ENCODE data around the gene KIAA0319L.
"Not testable (repeated sequence)": the region's sequence is repeated elsewhere in the genome, so short reads cannot be mapped to it uniquely, and the experiment has no call there.

KIAA0319L gene

DNA sequence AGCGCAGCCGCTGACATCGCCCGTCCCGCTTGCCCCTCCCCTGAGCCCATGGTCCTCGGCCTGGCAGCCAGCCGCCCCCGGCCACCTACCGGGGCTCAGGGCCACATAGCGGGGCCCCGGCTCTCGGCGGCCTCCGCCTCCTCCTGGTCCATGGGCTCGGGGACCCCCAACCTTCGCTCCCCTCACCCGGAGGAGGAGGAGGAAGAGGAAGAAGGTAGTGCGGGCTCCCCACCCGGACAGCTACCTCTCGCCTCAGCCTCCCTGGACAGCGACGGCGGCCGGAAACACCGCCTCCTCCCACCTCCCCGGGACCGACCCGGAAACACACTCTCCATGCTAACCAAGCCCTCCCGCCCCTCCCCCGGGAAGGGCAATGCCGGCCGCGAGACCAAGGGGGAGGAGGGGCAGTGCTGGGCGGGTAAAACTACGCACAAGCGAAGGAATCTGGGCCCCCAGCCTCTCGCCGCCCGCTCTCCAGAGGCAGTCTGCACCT, at the start of gene KIAA0319L:
Gene KIAA0319L (minus strand): TSS at position 286 of the 493 bp plus-strand sequence. CDS start 2,912 bp downstream, outside the sequence.
- peak in 1 of 2 experiments; percentile 96 for DNase-seq

DNA sequence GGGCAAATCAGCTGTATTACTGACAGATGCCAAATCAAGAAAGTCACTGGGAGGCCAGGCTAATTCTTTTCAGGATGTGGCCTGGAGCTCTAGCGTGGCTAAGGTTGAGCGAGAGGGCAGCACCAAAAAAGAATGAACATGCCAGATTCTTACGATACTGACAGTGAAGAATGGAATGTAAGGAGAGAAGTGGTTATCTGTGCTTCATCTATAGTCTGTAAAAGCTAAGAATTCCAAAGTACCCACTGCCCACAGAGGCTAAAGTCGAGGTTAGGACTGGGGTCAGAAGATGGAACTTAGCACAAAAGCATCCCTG, 48.6 kb upstream of the KIAA0319L start:
- DNase-seq = no peak

DNA sequence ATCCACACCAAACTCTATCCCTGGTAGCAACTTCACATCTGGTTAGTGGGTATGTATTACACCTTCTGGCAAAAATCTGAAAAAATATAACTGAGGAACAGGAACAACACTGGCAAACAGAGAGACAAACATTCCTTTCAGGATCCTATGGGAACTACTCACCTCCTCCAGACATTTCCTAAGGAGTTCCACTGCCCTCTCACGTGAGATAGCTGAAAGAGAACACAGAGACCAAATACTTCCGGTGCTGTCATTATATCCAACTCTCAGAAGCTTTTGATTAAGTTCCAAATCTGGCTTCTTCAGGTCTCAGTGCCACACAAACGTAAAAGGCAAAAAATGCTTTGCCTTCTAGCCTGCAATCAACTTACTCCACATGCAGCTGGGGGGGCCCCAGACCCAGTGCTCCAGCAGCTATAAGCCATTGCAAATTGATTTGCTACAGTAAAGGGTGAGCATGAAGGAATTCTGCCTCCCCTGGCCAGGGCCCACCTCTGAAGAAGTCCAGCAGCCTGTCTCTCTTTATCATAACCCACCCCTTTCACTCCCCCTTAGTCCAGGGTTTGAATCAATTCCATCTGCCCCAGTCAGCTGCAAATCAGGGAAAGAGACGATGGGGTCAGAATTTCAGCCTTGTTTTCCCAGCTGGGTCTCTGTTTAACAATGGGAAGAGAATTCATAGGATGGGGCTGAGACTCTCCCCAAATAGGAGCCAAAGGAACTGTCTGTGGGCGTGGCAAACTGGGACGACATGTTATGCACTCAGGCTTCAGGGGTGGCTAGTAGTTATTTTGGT, 48.1 kb upstream of the KIAA0319L start:
- DNase-seq = no peak

DNA sequence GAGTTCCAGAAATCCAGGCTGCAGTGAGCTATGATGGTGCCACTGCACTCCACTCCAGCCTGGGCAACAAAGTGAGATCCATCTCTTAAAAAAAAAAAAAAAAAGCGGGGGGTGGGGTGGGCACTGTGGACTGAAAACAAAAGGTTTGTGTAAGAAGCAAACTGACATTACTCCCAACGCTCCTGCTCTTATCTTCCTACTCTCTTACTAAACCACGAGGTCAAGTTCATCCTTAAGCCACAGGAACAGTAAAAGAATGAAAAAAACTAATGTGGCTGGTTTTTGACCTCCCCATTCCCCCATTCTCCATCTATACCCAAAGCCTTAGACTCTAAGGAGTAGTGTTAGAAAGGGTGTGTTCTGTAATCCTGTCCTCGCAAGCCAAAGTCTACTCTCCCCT, 46.7 kb upstream of the KIAA0319L start:
- no peak for DNase-seq

DNA sequence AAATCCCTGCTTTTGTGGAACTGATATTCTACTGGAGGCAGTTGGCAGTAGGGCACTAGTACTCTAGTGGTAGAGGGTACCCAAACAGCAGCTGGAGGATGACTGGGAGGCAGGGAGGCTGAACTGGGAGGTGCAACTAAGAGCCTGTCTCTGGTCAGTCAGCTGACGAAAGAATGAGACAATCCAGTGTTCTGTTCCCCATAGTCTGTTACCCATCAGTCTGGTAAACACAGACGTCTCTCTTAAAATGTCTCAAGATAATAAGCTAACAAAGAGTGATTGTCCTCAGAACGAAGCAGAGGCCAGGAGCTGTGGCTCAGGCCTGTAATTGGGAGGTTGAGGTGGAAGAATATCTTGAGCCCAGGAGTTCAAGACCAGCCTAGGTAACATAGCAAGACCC, 46.3 kb upstream of the KIAA0319L start:
- DNase-seq = no peak

DNA sequence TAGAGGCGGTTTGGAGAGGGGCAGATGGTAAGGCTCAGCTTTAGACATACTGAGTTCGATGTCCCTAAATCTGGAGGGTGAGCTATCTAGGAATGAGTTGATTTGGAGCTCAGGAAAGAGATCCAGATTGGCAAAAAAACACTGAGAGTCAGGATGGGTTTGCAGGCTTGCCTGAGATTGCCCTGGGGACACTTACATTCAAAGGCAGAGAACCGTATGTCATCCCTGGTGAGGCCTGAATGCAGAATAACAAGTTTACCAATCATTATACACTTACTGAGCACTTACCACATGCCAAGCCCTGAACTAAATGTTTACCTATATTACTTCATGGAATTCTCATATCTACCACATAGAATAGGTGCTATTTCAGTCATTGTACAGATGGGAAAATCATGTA, 43.4 kb upstream of the KIAA0319L start:
- DNase-seq = no peak

DNA sequence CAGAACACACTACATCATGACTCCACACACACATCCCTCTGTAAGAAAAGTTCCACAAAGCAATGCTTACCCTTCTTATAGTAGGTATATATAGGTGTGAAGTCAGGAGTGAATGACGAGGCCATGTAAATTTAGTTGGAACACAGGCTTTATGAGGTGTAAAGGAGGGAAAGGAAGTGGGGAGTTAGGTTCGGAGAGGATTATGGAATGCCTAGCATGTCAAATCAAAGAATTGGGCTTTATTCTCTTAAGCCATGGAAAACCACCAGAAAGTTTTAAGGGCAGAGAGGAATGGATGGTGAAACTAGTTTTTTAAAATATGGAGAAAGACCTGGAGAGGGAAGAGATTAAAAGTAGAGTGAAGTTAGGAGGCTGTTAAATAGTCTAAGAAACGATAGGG, 42.2 kb upstream of the KIAA0319L start:
- no peak for DNase-seq

DNA sequence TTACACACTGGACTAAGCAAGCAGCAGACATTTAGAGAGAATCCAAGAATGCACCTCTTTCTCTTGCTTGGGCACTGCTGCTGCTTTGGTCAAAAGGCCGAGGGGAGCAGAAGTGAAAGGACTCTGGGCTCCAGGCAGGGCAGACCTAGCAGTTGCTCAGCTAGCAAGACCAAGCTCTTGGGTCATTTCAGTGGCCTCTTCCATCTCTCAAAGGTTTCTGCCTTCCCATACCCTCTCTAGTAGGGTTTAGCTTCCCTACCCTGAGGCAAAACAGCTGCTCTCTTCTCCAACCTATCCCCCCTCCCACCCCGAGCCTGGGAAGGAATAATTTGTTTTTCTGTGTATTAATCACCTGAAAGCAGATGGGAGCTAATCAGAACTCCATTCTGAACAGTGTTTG, 41.7 kb upstream of the KIAA0319L start:
- peak in 1 of 2 experiments; percentile 46 for DNase-seq

DNA sequence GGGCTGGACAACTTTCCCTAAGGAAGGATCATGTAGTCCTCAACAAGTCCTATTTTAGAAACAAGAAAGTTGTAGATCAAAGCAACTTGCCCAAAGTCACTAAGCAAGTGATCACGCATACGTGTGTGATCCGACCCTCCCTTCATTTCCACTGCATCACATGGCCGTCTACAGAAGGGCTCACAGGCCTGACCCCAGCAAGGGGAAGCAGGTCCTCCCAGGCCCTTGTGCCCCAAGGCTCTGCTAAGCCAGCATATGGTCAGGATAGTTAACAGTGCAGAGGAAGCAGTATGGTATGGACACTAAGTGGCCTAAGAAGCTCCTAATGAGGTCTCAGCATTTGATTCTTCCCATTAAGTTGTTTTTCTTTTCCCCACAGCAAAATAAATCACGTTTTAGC, 40.7 kb upstream of the KIAA0319L start:
- no peak for DNase-seq

DNA sequence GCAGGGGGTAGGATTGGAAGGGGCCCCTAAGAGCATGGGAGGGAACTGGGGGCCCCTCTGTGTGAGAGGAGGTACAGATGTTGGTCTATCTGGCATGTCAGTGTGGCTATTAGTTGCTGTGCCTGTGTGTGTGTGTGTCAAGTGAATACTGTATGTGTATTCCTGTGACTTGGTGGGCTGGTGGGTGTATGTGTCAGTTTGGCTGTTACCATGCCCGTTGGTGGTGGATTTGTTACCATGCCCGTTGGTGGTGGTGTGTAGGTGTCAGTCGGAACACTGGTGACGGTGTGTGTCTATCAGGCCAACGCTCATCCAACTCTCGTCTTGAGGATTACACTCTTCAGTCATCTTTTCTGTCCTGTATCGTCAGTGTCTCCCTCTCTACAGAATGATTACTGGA, 38.5 kb upstream of the KIAA0319L start:
- DNase-seq = no peak

DNA sequence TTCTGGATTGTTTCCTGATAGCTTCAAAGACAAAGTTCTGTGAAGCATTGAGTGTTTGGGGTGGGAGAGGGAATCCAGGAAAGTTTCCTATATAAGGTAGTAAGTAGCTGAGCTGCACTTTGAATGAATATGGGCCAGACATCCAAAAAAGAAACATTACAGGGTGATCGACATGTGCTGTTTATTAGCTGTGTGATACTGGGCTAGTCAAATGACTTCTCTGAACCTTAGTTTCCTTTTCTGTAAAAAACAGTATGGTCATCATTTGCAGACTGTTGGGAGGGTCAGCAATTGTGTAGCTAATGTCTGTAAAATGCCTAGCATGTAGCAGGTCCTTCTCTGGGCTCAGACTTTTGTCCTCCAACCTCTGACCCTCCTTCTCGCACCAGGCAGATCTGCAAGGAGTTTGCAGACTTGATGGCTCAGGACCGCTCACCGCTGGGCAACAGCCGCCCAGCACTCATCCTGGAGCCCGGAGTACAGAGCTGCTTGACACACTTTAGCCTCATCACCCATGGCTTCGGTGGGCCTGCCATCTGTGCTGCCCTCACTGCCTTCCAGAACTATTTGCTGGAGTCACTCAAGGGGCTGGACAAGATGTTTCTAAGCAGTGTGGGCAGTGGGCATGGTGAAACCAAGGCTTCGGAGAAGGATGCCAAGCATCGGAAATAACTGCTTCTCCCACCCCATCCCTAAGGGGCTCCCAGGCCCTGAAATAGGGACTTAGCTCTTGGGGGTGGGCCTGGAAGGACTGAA, 37.0 kb upstream of the KIAA0319L start:
- no peak for DNase-seq

DNA sequence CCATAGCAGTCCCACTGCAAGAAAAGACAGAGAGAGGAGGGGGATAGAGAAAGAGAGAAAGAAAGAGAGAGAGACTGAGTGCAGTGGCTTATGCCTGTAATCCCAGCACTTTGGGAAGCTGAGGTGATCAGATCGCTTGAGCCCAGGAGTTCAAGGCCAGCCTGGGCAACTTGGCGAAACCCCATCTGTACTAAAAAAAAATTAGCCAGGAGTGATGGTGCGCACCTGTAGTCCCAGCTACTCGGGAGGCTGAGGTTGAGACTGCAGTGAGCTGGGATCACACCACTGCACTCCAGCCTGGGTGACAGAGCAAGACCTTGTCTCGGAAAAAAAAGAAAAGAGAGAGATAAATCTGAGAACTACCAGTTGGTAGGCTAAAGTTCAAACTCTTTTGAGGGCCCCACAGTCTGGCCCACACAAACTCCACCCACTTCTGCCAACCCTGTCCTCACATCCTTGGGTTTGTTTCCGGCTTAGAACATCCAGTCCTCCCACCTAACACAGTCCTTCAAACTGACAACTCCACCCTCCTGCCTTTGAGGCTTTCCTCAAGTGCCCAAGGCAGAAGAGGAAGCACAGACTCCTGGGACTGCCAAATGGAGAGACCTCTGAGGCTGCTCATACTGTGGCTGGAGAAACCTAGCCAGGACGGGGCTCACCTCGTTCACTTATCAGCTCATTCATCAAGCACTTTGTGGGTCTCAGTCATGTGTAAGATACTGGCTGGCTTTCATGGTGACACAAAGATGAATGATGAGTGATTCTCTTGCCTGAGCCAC, 36.0 kb upstream of the KIAA0319L start:
- DNase-seq = no peak

DNA sequence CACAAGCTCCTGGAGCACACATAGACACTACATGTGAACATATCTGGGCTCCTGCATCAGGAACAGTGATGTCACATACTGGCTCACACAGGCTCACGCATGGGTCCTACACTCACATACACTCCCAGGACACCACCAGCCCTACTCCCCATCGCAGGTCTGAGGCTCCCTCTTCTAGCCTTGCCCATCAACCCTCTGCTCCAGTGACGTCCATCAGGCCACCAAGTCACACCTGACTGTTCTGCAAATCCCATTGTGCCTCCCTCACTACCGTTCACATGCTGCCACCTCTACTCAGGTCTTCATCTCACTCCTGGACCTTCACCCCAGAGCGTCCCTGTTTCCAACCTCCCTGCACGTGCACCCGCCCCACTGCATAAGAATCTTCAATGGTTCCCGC, 34.0 kb upstream of the KIAA0319L start:
- no peak for DNase-seq

DNA sequence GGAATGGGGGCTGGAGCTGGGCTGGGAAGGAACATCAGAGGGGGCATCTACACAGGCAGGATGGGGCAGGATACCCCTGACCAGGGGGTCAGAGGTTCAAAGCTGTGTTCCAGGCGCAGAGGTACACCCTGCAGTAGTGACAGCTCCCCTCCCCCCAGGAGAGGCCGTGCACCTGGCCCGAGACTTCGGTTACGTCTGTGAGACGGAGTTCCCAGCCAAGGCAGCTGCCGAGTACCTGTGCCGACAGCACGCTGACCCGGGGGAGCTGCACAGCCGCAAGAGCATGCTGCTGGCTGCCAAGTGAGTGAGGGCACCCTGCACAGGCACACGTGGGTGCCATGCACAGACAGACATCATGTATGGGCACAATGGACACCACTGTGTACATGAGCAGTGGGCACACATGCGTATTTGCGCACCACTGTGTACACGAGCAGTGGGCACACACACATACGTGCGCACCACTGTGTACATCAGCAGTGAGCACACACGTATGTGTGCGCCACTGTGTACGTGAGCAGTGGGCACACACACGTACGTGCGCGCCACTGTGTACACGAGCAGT, 33.4 kb upstream of the KIAA0319L start:
- DNase-seq = no peak

DNA sequence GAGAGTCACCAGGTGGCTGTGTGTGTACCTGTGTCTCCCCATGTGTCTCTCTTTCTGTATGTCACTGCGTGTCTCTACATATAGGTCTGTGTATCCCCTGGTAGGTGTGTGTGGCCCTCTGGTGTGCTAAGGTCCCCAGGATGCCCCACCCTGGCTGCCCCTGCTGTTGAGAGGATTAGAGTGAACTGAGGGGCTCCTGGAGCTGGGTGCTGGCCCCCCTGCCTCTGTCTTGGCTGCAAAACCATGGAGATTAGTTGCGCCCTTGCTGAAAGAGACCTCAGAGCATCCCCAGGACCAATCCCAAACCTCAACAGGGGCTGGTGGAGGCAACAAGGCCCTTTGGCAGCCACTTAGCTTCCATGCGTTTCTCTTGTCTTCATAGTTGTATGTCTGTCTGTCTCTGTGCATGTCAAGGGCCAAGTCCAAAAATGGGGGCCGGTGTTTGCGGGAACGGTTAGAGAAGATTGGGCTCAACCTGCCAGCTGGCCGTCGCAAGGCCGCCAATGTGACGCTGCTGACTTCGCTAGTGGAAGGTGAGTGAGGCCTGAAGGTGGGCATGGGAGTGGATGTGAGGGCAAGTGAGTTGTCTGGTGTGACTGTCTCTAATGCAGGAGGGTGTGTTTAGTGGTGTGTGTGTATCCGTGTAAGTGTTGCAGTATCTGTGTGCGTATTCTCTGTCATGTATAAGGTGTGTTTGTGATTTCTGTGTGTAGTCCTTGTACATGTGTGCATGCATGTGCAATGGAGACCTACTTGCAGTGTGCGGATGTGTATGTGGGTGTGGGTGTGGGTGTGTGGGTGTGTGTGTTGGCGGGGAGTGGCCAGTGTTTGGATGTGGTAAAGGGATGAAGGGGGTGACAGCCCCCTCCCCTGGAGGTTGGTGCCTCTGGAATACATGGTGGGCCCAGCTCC, 32.6 kb upstream of the KIAA0319L start:
- no peak for DNase-seq

DNA sequence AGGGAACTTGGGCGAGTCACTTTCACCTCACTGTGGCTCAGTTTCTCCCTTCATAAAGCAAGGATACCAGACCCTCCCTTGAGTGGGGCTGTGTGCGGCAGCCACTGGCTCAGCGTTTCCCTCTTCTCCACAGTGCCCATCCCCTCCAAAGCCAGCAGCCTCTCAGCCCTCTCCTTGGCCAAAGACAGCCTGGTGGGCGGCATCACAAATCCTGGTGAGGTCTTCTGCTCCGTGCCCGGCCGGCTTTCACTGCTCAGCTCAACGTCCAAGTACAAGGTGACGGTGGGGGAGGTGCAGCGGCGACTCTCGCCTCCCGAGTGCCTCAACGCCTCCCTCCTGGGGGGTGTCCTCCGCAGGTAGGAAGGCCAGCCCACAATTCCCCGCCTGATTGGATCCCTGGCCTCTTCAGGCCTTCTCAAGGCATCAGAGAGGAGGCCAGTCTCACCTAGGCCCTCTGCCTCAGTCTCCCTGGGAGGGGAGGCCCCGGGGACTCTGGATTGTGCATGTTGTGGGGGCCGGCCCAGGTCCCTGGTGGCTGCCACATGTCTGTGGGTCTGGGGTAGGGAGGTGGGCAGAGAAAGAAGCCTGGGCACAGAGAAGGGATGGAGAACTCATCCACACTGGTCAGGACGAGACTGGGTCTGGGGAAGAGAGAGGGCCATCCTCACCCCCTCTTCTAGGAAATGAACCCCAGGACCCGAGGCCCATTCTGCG, 31.2 kb upstream of the KIAA0319L start:
- no peak for DNase-seq

DNA sequence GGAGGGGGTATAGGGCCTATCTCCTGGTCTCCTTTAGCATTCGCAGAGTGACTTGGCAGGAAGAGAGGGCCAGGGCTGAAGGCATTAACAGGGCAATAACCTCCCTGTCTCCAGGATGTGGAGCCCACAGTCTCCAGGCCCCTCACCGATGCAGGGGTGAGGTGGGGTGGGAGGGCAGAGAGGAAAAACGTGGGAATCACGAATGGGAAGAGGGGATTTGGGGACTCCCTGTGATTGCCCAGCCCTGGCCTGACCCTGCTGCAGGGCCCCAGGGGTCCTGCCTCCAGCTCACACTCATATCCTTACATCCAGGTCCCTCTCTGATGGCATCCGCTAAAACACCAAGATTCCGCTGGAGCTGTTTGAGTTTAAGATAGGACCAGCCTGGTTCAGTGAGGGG, 30.5 kb upstream of the KIAA0319L start:
- DNase-seq = no peak

DNA sequence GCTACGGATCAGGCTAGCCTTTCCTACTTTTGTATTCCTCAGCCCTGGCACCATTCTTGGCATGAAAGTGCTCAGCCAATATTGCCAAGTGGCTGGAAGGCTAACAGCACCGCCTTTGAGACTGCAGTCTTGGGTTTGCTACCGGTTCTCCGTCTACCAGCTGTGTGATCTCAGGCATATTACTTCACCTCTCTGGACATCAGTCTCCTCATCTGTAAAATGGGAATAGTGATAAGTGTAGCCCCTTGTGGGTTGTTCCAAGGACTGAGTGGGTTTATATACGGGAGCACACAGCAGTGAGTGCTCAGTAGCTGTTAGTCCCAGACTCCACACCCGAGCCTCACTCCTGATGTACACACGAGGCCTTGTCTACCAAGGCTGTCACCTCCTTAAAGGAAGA, 29.6 kb upstream of the KIAA0319L start:
- DNase-seq = no peak

DNA sequence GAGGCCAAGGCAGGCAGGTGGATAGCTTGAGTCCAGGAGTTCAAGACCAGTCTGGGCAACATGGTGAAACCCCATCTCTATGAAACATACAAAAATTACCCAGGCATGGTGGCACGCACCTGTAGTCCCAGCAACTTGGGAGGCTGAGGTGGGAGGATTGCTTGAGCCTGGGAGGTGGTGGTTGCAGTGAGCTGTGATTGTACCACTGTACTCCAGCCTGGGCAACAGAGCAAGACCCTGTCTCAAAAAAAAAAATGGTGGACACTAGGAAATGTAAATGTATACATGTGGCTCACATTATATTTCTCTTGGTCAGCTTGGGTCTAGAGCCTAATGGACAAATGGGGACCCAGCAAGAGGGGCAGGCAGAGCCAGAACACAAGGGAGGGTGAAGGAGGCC, 28.6 kb upstream of the KIAA0319L start:
- not testable (repeated sequence) for DNase-seq

DNA sequence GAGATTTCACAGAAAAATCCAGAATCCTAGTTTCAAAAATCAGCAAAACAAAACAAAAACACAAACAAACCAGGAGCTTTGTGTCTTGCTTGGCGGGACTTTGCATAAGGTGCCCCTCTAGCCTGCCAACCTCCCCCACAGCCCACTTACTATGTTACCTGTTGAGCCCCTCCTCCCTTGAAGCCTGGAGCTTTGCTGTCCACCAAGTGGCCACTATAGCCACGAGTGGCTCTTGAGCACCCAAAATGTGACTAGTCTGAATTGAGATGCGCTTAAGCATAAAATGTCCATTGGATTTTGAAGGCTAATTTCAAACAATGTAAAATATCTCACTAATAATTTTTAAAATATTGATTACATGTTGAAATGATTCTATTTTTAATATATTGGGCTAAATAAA, 28.1 kb upstream of the KIAA0319L start:
- no peak for DNase-seq

DNA sequence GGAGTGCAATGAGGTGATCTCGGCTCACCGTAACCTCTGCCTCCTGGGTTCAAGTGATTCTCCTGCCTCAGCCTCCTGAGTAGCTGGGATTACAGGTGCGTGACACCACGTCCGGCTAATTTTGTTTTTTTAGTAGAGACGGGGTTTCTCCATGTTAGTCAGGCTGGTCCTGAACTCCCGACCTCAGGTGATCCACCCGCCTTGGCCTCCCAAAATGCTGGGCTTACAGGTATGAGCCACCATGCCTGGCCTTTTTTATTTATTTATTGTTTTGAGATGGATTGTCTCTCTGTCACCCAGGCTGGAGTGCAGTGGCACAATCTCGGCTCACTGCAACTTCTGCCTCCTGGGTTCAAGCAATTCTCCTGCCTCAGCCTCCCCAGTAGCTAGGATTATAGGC, 24.4 kb upstream of the KIAA0319L start:
- DNase-seq = not testable (repeated sequence)

All from NCI-H526 (cell line).